Stimulated activated CD8-positive, alpha-beta memory T cell treated with anti-CD3 and anti-CD28 coated beads, Interleukin-4, amount 100 ng/mL, for 4 hours (primary cell): ENCODE data around the gene SORL1.
"Not testable (repeated sequence)": the region's sequence is repeated elsewhere in the genome, so short reads cannot be mapped to it uniquely, and the experiment has no call there.

Experiments used
- DNase-seq, 2 donors: peaks; one replicate each; pipeline ENCODE4 v3.0.0-alpha.2; 2020; ENCODE audit warnings: low read depth in 2 of 2, low spot score in 1 of 2

Gene SORL1, protein sequence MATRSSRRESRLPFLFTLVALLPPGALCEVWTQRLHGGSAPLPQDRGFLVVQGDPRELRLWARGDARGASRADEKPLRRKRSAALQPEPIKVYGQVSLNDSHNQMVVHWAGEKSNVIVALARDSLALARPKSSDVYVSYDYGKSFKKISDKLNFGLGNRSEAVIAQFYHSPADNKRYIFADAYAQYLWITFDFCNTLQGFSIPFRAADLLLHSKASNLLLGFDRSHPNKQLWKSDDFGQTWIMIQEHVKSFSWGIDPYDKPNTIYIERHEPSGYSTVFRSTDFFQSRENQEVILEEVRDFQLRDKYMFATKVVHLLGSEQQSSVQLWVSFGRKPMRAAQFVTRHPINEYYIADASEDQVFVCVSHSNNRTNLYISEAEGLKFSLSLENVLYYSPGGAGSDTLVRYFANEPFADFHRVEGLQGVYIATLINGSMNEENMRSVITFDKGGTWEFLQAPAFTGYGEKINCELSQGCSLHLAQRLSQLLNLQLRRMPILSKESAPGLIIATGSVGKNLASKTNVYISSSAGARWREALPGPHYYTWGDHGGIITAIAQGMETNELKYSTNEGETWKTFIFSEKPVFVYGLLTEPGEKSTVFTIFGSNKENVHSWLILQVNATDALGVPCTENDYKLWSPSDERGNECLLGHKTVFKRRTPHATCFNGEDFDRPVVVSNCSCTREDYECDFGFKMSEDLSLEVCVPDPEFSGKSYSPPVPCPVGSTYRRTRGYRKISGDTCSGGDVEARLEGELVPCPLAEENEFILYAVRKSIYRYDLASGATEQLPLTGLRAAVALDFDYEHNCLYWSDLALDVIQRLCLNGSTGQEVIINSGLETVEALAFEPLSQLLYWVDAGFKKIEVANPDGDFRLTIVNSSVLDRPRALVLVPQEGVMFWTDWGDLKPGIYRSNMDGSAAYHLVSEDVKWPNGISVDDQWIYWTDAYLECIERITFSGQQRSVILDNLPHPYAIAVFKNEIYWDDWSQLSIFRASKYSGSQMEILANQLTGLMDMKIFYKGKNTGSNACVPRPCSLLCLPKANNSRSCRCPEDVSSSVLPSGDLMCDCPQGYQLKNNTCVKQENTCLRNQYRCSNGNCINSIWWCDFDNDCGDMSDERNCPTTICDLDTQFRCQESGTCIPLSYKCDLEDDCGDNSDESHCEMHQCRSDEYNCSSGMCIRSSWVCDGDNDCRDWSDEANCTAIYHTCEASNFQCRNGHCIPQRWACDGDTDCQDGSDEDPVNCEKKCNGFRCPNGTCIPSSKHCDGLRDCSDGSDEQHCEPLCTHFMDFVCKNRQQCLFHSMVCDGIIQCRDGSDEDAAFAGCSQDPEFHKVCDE (N-terminal part only)

DNA sequence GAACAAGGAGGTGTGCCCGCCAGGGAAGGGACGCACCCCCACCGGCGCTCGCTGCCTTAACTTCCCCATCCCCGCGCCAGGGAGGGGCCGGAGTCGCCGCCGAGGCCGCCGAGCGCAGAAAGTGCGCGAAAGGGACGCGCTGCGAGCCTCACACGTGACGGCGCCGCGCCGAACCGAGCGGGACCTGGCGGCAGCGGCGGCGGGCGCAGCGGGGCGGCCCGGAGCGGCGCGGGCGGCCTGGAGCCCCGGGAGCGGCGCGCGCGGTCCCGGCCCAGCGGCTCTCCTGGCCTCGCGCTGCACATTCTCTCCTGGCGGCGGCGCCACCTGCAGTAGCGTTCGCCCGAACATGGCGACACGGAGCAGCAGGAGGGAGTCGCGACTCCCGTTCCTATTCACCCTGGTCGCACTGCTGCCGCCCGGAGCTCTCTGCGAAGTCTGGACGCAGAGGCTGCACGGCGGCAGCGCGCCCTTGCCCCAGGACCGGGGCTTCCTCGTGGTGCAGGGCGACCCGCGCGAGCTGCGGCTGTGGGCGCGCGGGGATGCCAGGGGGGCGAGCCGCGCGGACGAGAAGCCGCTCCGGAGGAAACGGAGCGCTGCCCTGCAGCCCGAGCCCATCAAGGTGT lies at the start of gene SORL1:
SORL1 (plus strand) TSS at position 329 of the 623 bp plus-strand sequence; CDS start at position 347, 18 bp downstream.
- DNase-seq = no peak

GRCh38 chr11:121405646-121406045 lies 46.5 kb upstream of the SORL1 start:
- DNase-seq = no peak

DNA sequence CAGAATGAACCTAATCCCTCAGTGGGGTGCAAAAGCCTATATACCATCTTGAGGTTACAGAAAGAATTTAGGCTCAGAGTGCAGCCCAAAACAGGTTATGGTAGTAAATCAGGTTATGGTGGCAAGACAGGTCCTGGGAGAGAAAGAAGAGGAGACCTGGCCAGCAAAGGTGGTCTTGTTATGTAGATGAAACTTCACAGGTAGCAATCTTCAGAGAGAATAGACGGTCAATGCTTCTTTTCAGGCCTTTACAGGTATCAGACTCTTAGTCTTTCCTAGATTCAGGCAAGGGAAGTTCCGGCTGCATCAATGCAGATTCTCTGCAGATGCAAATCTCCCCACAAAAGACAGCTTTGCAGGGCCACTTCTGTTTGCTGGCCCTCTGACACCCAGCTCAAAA lies 45.8 kb upstream of the SORL1 start:
- DNase-seq = no peak

DNA sequence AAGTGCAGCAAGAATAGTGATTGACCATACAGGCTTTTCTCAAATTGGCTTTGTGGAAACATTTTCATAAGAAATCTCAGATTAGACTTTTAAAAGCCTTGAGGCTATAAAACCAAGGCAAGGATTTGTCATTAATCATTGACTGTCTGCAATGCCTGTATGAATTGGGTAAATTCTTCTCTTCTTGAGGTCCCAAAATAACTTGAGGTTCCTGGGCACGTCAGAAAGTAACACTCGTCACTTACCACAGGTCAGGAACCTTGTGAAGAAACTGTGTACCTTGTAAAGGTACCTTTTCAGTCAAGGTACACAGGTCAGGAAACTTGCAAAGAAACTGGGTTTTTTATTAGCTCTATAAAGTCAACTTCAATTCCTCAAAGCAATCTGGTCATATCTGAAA lies 43.3 kb upstream of the SORL1 start:
- no peak for DNase-seq

DNA sequence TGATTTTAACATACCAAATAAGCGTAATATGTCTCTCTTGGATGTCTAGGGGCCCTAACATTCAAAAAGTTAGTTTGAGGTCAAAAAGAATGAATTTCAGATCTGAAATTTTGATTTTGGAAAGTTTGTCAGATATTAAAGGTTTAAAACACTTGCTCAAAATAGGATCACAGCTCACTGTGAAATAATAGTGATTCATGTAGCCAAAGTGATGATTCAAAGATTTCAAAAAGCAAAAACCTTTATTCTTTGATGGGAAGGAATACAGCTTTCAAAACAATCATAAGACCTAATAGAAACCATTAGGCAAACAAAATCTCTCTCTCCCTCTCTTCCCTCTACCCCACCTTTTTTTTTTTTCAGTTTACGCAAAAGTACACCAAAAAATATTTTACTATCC lies 42.1 kb upstream of the SORL1 start:
- not testable (repeated sequence) for DNase-seq

GRCh38 chr11:121411330-121411729 lies 40.8 kb upstream of the SORL1 start:
- not testable (repeated sequence) for DNase-seq

GRCh38 chr11:121412000-121412587 lies 40.0 kb upstream of the SORL1 start:
- no peak for DNase-seq

- no peak for DNase-seq
Measured at GRCh38 chr11:121412711-121413415, 39.3 kb upstream of the SORL1 start.

- no peak for DNase-seq
Measured at GRCh38 chr11:121414141-121414913, 37.8 kb upstream of the SORL1 start.

DNA sequence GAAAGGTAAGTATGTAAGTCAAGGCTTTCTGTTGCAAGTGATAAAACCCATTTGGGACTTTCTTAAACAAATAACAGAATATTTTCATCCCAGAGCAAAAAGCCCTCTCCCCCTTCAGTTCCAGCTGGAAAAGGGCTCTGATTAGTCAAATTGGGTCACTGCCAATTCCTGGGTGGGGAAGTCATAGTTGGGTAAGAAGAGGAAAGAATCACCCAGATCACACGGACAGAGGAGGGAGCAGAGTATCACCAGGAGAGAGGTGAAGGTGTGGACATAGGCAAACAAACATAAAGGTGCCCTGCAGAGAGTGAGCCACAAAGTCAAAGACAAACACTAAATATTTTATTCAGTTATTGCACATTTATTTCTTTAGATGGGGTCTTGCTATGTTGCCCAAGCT lies 36.3 kb upstream of the SORL1 start:
- DNase-seq = no peak

DNA sequence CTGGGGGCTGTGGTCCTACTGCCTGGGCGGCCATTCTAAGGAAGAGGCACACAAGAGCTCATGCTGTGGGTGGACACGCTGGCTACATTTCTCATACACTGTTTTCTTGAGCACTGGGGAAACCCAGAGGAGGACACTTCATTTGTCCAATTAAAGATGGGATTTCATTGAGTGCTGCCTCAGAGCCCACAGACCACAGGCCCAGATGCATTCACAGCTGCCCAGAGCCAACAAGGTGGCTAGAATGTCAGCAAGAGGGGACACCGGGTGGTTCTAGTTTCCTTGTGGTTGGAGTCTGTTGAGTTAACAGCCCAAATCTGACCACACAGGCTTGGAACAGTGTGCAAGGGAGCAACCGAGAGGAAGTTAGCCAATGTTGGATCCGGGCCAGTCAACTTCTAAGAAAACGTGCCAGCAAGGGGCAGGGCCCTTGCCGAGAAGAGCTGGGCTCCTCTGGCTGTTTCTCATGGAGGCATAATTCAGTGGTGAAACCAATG lies 35.0 kb upstream of the SORL1 start:
- no peak for DNase-seq

GRCh38 chr11:121417607-121418006 lies 34.5 kb upstream of the SORL1 start:
- DNase-seq = no peak

- no peak for DNase-seq
Measured at GRCh38 chr11:121418625-121419114, 33.4 kb upstream of the SORL1 start.

DNA sequence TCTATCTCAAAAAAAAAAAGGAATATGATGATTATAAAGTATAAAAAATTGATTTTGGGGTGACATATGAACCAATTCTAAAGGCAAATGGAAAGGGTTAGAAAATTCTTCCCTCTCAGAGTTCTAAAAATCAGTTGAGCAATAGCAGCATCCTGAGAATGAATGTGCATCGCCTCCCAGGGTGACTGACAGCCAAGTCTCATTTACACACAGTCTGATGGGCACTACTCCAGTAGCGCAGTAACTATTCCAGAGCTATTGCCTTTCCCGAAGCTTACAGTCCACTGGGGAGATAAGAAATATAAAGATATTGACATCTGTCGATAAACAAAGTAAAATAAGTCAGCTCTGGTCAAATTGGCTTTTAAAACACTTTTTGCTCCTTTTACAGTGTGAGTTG lies 32.3 kb upstream of the SORL1 start:
- DNase-seq = no peak

DNA sequence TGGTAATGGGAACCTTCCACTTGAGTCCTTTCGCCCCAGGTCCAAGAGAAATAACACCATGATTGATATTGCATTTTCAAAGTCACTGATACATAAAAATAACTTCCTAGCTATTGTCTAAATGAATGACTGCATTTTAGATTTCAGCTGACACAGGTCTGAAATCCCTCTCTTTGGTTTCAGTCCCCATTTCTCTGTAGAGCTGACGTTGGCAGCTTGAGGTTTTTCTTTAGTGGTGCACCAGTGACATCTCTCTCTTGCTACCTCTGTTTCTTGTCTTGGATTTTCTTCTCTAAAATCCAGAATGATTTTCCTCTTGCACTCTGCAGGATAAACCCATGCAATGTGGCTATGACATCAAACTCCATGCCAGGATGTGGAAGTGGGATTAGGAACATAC lies 31.7 kb upstream of the SORL1 start:
- DNase-seq = no peak

DNA sequence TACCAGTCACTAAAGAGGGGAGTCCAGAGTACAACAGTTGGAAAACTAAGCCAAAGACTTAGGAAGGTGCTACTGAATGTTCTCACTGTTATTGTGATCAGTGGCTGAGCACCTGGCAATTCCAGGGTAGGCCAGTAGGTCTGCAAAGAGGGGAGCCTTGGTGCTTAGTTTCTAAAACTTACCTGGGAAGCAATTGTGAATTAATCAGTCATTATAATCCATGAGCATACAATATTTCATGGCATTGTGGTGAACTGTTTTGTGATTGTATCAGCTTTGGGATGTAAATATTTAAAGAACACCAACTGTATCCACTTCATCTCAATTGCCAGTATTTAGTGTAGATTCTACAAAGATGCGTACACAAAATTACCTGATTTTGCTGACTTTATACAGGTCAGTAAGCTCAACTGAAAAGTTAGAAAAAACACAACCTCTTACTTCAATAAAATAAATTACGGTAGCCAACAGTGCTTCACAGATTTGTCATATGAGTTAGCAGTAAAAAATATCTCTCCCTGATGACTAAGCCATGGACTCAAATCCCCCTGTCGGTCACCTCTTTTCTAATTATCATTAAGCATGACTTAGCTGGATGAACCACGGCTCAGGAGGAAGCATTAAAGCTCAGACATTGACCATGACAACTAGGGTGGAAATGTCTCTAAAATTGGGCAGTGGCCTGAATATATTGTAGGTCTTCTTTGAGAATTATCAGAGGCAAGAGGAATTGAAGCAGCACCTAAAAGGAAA lies 30.8 kb upstream of the SORL1 start:
- no peak for DNase-seq

- no peak for DNase-seq
Measured at GRCh38 chr11:121422675-121423074, 29.4 kb upstream of the SORL1 start.

DNA sequence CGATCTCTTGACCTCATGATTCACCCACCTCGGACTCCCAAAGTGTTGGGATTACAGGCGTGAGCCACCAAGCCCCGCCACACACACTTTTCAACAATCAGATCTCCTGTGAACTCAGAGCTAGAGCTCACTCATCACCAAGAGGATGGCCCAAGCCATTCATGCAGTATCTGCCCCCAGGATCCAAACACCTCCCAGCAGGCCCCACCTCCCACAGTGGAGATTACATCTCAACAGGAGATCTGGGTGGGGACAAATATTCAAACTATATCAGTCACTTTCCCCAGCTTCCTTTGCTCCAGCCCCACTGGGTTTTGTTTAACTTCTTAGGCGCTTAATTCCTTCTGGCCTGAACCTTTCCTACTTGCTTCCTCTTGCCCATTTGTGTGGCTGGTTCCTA lies 26.3 kb upstream of the SORL1 start:
- DNase-seq = no peak
